Panc1 (cell line): ENCODE results near the gene RPA3. TPM values are rescaled to one million over a fixed set of nuclear protein-coding genes. Genes with fewer than 3 reads are reported as not detected.

ENCODE experiments used
- ATAC-seq: fragments of 200-7000 bp; cut with Tn5 transposase; 2 replicates; pipeline ENCODE4 v1.9.1; 2020; ENCODE audit warnings: mild to moderate bottlenecking, moderate library complexity
- BruUV-seq: library from RNA; stranded (reverse); fragments of 400-500 nt; replicated peaks from 2 replicates; lab custom pipeline; 2021; lab: Mats Ljungman, UMichigan
- CTCF ChIA-PET: fragments of 300-600 bp; sonication (Branson Sonifier 250); formaldehyde crosslinking; loops from one replicate; lab custom pipeline; 2022; ENCODE audit warnings: antibody characterized with exemption; lab: Charles Lee
- POLR2A ChIA-PET: fragments of 300-600 bp; sonication (Branson Sonifier 250); formaldehyde crosslinking; loops from one replicate; lab custom pipeline; 2022; ENCODE audit warnings: antibody characterized with exemption; lab: Charles Lee
- DNase-seq: peaks from one replicate; pipeline ENCODE4 v3.0.0-alpha.2; 2010; ENCODE audit warnings: low read depth, low spot score
- H3K27ac ChIP-seq: 2 replicates; pipeline ENCODE4 v1.5.1; 2011; ENCODE audit warnings: mild to moderate bottlenecking, low read length, inconsistent platforms
- H3K27me3 ChIP-seq: fragments of 200-500 bp; sonication (Bioruptor generic); 2 replicates; pipeline ENCODE4 v1.6.0; 2014; ENCODE audit warnings: low read length, inconsistent platforms; ENCODE audit not compliant: control insufficient read depth, insufficient read depth
- H3K36me3 ChIP-seq: fragments of 200-500 bp; sonication (Bioruptor generic); 2 replicates; pipeline ENCODE4 v1.5.1; 2014; ENCODE audit warnings: inconsistent platforms, mild to moderate bottlenecking, low read length, moderate library complexity; ENCODE audit not compliant: control insufficient read depth, insufficient read depth
- H3K4me1 ChIP-seq: 2 replicates; pipeline ENCODE4 v1.5.1; 2011; ENCODE audit warnings: inconsistent platforms, mild to moderate bottlenecking, low read length, moderate library complexity; ENCODE audit not compliant: control insufficient read depth, insufficient read depth
- H3K4me3 ChIP-seq, 2 experiments: 2 replicates each; pipeline ENCODE4 v1.5.1; 2011 to 2012; ENCODE audit warnings: low read depth in 2 of 2, low read length in 2 of 2, mild to moderate bottlenecking in 2 of 2, inconsistent platforms in 1 of 2, moderate library complexity in 1 of 2
- H3K9me3 ChIP-seq: fragments of 200-500 bp; sonication (Bioruptor generic); 2 replicates; pipeline ENCODE4 v1.5.1; 2014; ENCODE audit warnings: low read depth, mild to moderate bottlenecking, inconsistent platforms, low read length, moderate library complexity; ENCODE audit not compliant: control insufficient read depth, insufficient read depth
- CTCF ChIP-seq: fragments of 450-650 bp; IDR thresholded peaks from 2 replicates; pipeline ENCODE4 v1.5.1; 2017; ENCODE audit warnings: mild to moderate bottlenecking
- POLR2AphosphoS5 ChIP-seq: IDR thresholded peaks from 2 replicates; pipeline ENCODE4 v1.6.1; 2012; ENCODE audit warnings: mild to moderate bottlenecking, low read depth, low read length, moderate library complexity
- SIN3A ChIP-seq: IDR thresholded peaks from 2 replicates; pipeline ENCODE4 v1.6.1; 2012; ENCODE audit warnings: low read depth, mild to moderate bottlenecking, low read length, moderate library complexity, borderline replicate concordance; ENCODE audit not compliant: insufficient read depth
- TCF7L2 ChIP-seq: IDR thresholded peaks from 2 replicates; pipeline ENCODE4 v1.6.1; 2011; ENCODE audit warnings: mild to moderate bottlenecking, low read depth, low read length, inconsistent platforms
- in situ Hi-C: cut with HindIII; loops from 2 replicates; pipeline ENCODE4 v1.10.0; 2016; ENCODE audit warnings: low sequenced_read_pairs, low pct_unique_long_range_greater_than_20kb
- intact Hi-C: fragments of 100-400 bp; cut with micrococcal nuclease; formaldehyde crosslinking; loops from one replicate; pipeline ENCODE4 v1.10.0; 2022; ENCODE audit not compliant: unreplicated experiment
- total RNA-seq: library from RNA; stranded (reverse); gene quantifications from one replicate; pipeline ENCODE4 v1.2.1, GENCODE V29; 2021; ENCODE audit not compliant: unreplicated experiment
- TF ChIP-seq, protein P1 (sequence below), 2 experiments: IDR thresholded peaks; 2 replicates each; pipeline ENCODE4 v1.6.1; 2011 to 2012; ENCODE audit warnings: low read depth in 2 of 2, control low read depth in 1 of 2, low read length in 1 of 2, mild to moderate bottlenecking in 1 of 2, moderate library complexity in 1 of 2; ENCODE audit not compliant: insufficient read depth in 1 of 2

RPA3 gene
- total RNA-seq, 1 experiment from 2014 or later: 93.5 TPM

DNA sequence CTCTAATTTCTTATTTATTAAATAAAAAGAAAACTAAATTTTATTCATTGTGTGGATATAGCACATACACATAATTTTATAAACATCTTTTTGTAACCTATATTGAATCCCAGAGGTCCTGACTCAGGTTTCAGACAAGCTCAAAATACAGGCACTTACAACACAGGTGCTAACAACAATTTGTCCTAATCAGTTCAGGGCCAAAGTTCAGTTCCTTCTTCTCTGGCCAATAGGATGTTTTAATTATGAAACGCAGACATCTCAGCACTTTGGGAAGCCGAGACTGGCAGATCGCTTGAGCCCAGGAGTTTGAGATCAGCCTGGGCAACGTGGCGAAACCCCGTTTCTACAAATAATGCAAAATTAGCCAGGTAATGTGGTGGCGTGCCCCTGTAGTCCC, 15.0 kb downstream of the RPA3 start:
- DNase-seq: no peak
- ChIA-PET POLR2A (no interaction called here), CTCF (interaction anchor here (0.7 kb wide), 1 partner anchor 757 kb away, joined by 3 read pairs; no protein-coding TSS in a partner anchor)
- no TSS peak for BruUV-seq
- TF ChIP-seq TCF7L2: no peak
- TF ChIP-seq, protein P1, sequence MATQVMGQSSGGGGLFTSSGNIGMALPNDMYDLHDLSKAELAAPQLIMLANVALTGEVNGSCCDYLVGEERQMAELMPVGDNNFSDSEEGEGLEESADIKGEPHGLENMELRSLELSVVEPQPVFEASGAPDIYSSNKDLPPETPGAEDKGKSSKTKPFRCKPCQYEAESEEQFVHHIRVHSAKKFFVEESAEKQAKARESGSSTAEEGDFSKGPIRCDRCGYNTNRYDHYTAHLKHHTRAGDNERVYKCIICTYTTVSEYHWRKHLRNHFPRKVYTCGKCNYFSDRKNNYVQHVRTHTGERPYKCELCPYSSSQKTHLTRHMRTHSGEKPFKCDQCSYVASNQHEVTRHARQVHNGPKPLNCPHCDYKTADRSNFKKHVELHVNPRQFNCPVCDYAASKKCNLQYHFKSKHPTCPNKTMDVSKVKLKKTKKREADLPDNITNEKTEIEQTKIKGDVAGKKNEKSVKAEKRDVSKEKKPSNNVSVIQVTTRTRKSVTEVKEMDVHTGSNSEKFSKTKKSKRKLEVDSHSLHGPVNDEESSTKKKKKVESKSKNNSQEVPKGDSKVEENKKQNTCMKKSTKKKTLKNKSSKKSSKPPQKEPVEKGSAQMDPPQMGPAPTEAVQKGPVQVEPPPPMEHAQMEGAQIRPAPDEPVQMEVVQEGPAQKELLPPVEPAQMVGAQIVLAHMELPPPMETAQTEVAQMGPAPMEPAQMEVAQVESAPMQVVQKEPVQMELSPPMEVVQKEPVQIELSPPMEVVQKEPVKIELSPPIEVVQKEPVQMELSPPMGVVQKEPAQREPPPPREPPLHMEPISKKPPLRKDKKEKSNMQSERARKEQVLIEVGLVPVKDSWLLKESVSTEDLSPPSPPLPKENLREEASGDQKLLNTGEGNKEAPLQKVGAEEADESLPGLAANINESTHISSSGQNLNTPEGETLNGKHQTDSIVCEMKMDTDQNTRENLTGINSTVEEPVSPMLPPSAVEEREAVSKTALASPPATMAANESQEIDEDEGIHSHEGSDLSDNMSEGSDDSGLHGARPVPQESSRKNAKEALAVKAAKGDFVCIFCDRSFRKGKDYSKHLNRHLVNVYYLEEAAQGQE (IDR thresholded peaks at IDR 0.05; ENCODE audit: insufficient read depth in 1 of 2, low read depth in 2 of 2, low read length in 1 of 2): no peak
- no peak for ATAC-seq
- intact Hi-C loops (no loop called here), in situ Hi-C loops (no loop called here)
- no peak overlapping the region for H3K27ac ChIP-seq
- no peaks in the 10 kb centered on the region for H3K9me3 ChIP-seq
- H3K4me3 ChIP-seq: no peak overlapping the region
- H3K27me3 ChIP-seq: no peaks in the 10 kb centered on the region
- H3K36me3 ChIP-seq: no peaks in the 10 kb centered on the region
- no peaks in the 10 kb centered on the region for H3K4me1 ChIP-seq

DNA sequence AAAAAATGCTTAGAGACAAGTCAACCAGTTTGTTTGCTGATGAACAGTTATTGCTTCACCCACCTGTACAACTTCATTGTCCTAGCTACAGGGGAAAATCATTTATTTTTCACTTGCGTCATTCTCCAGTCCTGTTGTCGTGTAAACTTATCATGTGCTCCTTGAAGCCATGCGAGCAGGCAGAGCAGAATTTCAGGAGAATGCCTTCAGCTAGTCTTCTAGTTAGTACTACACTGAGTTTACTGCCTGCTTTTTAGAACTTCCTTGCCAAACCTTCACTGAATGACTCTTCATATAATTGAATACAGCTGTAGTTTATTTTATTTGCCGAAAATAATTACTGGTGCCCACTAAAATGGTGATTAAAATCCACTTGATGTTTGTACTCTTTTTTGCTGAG, 15.6 kb downstream of the RPA3 start:
- H3K4me1 ChIP-seq: no peaks in the 10 kb centered on the region
- H3K27ac ChIP-seq: no peak overlapping the region
- no peaks in the 10 kb centered on the region for H3K9me3 ChIP-seq
- no peak overlapping the region for H3K4me3 ChIP-seq
- DNase-seq (no peak), ATAC-seq (no peak)
- H3K27me3 ChIP-seq: no peaks in the 10 kb centered on the region
- POLR2A ChIA-PET: interaction anchor here (0.6 kb wide), 1 partner anchor 10 kb away, joined by 3 read pairs; no protein-coding TSS in a partner anchor
- no peaks in the 10 kb centered on the region for H3K36me3 ChIP-seq
- CTCF ChIA-PET: interaction anchor here (0.7 kb wide), 1 partner anchor 757 kb away, joined by 3 read pairs; no protein-coding TSS in a partner anchor
- TF ChIP-seq SIN3A (no peak), POLR2AphosphoS5 (no peak), TCF7L2 (no peak), CTCF (no peak)
- TF ChIP-seq, protein P1 (IDR thresholded peaks at IDR 0.05; ENCODE audit: insufficient read depth in 1 of 2, low read depth in 2 of 2, low read length in 1 of 2): no peak
- no TSS peak for BruUV-seq
- in situ Hi-C loops: no loop called here
- intact Hi-C loops: no loop called here
